NCI-H187 (cell line): ENCODE measurements around the gene TLR9.

ENCODE experiments used
- DNase-seq, 2 experiments: peaks; one replicate each; lab custom pipeline; 2025; lab: John Stamatoyannopoulos, UW

TLR9 gene

DNA sequence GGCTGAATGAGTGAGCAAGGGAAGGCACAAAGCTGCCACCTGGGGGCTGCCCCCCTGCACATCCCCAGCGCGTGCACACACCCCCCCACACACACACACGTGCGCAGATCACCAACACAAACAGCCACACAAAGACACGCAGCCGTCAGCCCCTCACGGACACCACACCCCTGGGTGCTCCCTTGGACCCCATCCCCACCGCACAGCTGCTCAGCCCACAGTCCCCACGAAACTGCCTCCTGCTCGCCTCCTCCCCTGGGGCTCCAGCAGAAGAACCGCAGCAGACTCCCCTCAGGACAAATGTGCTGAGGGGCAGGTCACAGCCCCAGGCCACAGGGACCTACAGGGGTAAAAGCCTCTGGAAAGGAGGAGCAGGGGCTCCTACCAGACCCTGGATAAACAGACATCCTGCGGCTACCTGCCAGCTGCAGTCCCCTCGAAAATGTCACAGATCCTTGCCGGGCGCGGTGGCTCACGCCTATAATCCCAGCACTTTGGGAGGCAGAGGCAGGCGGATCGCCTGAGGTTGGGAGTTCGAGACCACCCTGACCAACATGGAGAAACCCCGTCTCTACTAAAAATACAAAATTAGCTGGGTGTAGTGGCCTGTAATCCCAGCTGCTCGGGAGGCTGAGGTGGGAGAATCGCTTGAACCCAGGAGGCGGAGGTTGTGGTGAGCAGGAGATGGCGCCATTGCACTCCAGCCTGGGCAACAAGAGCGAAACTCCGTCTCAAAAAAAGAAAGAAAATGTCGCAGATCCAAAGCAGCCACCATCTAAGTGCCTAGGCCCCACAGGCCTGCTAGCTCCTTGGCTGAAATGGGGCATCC, 7.0 kb upstream of the TLR9 start:
- DNase-seq: no peak

DNA sequence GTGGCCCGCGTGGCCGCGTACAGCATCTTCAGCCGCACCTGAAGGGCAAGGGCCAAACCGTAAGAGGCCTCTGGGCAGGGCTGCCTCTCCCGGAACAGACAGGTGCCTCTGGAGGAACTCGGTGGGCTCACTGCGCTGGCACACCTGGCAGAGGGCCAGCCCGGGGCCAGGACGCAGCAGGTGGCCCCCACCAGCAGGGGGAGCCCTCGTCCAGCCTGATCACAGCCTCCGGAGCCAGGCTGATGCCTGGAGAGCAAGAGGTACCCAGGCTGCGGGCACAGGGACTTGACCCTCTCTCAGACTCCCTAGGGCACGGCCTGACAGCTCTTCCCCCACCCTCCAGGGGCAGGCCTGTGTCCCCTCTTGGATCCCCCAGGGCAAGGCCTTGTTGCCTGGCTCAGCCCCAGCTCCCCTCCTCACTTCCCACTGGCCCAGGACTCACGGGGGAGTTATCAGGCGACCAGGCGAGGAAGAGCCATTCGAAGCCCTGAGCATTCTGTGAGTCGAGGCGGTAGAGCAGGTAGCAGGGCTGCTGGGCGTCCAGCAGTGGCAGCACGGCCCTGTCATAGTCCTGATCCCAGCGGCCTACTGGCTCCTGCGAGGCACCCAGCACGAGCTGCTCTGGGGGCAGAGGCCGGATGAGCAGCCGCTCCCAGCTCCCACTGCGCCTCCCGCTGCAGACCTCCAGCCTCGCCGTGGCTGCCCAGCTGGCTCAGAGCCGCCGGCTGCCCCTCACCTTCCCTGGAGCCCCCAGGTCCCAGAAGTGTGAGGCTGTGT, 6.2 kb upstream of the TLR9 start:
- DNase-seq: no peak

DNA sequence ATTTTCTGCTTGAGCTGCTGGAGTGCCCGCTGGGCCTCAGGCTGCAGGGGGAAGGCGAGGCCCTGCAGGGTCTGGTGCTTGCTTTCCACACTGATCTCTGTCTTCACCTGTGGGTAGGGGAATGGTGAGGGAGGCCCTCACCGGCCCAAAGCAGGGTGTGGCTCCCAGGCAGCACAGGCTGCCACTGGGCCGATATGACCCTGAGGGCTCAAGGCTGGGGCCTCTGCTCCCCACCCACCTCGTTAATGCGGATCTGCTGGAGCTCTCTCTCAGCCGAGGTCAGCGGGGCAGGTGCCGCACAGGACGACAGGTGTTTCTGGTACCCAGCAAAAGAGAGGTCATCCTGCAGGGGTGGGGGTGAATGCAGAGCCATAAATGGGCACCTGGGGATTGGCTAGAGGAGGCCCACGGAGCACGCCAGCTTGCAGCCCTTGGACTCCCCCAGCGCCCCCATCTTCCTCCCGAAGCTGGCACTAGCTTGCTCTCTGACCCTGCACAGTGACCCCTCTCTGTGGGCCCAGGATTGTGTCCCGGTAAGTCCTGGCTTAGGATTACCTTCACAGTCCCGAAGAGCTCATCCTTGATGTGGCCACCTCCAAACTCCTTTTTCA, 5.5 kb upstream of the TLR9 start:
- no peak for DNase-seq

DNA sequence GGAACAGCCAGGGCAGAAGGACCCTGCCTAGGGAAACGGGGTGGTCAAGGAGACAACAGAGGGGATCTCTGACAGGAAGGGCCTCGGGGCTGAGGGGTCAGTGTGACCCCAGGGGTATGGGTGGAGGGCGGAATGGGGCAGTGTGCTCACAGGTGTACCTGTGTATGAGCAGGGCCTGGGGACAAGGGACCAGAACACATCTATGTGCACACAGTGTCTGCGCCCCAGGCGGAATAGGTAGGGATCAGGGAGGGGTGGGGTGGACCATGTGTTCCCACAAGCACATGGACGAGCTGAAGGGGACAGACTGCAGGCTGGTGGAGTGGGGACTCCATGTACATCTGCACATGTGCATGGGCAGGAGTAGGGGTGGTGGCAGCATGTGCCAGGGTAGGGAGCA, 5.0 kb upstream of the TLR9 start:
- no peak for DNase-seq

DNA sequence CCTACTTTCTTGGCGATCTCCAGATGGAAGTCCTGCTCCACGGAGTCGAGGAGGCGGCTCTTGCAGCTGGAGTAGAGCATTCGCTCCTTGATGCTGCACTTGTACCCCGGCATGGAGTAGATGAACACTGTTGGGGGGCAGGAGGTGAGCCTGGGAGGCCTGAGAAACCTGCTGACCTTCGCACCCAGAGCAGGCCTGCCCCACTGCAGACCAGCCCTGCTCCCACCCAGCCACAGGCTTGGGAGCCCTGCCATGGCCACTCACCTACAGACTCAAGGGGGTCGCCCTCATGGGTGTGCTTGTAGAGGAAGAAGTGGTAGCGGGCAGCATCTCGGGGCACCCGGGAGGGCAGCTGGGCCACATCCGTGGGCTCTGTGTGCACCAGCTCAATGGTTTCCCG, 4.2 kb upstream of the TLR9 start:
- DNase-seq: no peak

DNA sequence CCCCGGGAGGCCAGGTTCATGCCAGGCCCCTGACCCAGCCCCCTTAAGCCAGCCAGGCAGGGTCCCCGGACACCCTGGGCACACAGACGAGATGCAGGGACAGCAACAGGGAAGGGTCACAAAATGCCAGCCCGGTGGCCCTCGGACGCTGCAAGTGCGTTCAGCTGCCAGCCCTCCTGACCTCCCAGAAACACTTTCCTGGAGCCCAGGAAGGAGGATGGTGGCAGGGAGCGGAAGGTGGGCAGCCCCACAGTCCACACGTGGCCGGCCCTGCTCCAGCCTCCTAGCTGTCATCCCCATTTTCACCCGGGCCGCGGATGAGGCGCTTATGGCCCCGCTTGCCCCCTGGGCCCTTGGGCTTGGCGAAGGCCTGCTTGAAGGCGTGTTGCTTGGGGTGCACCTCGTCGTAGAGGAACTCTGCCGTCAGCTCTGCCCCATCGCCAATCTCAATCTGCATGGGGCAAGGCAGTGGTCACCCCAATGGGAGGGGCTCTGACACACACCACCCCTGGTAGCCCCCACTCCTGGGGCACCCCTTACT, 3.4 kb upstream of the TLR9 start:
- DNase-seq: no peak

DNA sequence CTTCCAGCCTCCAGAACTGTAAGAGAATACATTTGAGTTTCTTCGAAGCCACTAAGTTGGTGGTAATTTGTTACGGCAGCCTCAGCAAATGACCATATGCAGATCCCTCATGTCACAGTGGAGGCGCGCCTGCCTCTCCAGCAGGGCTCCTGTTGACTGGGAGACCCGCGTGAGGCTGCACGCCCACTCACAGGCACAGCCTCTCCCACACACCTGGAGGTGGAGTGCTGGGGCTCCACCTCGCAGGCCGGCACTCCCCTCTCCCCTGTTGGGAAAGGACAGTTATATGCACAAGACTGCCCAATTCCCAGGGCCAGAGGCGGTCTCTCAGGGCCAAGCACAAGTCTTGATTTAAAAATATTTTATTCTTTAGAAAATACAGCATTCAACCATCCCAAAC, 2.8 kb upstream of the TLR9 start:
- DNase-seq: no peak

DNA sequence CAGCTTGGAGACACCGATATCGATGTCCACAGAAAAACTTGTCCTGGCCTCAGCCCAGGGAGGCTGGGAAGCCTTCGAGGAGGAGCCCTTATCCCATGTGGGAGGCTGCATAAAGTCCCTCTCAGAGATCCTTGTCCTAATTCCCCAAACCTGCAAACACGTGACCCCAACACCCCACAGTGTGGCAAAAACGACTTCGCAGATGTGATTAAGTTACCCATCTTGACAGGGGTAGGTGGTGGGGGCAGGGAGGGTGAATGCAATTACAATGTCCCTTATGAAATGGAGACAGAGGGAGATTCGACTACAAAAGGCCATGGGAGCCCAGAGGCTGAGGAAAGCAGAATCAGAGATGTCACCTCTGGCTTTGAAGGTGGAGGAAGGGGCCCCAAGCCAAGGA, 2.3 kb upstream of the TLR9 start:
- no peak for DNase-seq

DNA sequence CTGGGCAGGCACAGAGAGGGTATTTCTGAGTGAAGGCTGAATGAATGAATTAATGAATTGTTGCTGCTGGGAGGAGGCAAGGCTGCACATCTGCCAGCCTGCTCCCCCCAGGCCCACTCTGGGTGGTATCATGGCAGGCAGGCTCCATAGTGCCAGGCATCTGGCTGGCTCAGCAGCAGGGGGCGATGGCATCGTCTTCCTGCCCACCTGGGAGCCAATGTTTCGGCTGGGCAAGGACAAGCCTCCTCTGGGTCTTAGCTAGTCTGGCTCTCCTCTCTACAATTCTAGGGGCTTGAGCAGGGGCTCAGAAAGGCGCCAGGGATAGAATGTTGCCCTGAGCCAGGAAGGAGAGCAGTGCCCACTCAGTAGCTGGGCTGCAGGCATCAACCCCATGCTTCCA, 1.7 kb upstream of the TLR9 start:
- no peak for DNase-seq

DNA sequence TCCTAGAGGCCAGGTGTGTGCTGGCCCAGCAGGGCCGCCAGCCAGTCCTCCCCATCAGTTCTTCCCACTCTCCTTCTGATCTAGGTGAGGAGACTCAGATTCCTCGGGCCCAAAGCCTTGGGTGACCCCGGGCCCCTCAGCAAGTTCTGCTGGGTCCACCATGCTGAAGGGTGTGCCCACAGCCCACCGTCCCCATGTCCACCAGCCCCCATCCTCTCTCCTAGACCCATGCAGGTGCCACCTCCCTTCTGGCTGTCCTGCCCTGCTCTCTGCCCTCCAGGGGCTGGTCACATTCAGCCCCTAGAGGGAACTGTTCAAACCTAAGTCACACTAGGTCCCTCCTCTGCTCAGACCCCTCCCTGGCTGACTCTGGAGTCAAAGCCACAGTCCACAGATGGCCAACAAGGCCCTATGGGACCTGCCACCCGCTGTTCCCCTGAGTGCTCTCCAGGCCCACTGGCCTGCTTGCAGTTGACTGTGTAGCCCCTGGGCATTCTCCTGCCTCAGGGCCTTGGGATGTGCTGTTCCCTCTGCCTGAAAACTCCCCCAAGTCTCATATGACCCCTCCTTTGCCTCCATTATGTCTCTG, 878 bp upstream of the TLR9 start:
- DNase-seq: no peak

DNA sequence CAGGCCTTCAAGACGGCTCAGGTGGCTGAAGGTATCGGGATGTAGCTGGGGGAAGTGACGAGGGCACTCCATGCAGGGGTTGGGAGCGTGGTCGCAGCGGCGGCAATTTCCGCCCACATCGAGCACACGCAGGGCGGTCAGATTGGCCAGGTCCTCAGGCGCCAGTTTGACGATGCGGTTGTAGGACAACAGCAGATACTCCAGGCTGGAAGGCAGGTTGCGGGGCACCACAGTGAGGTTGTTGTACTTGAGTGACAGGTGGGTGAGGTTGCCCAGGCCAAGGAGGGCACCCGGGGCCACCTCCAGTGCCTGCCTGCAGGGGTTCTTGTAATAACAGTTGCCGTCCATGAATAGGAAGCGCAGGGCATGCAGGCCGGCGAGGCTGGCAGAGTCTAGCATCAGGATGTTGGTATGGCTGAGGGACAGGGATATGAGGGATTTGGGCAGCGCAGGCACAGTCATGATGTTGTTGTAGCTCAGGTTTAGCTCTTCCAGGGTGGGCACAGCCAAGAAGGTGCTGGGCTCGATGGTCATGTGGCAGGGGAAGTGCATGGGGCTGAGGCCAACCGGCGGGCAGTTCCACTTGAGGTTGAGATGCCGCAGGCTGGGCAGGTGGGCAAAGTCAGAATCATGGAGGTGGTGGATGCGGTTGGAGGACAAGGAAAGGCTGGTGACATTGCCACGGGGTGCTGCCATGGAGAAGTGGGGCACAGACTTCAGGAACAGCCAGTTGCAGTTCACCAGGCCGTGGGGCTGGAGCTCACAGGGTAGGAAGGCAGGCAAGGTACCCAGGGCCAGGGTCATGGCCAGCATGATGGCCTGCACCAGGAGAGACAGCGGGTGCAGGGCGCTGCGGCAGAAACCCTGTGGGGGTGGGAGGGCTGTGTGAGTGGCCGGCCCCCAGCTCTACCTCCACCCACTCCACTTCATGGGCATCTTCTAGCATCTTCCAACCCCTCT, 1.7 kb downstream of the TLR9 start:
- DNase-seq: no peak

DNA sequence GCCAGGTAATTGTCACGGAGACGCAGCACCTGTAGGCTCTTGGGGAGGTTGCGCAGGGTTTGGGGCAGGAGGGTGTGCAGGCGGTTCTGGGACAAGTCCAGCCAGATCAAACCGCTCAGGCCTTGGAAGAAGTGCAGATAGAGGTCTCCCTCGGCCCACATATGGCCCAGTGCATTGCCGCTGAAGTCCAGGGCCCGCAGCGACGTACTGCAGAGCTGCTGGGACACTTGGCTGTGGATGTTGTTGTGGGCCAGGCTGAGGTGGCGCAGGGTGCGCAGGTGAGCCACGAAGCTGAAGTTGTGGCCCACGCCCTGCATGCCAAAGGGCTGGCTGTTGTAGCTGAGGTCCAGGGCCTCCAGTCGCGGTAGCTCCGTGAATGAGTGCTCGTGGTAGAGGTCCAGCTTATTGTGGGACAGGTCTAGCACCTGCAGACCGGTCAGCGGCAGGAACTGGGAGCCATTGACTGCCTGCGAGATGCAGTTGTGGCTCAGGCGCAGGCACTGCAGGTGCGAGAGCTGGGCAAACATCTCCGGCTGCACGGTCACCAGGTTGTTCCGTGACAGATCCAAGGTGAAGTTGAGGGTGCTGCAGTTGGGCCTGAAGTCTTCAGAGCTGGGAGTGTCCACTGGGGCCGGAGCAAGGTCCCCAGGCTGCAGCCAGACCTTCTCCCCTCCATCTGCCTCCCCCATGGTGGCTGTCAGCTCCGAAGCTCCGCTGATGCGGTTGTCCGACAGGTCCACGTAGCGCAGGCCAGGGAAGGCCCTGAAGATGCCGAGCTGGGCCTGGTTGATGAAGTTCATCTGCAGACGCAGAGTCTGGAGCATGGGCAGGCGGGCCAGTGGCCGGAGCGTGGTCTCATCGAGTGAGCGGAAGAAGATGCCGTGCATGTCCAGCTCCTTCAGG, 2.9 kb downstream of the TLR9 start:
- DNase-seq: no peak

DNA sequence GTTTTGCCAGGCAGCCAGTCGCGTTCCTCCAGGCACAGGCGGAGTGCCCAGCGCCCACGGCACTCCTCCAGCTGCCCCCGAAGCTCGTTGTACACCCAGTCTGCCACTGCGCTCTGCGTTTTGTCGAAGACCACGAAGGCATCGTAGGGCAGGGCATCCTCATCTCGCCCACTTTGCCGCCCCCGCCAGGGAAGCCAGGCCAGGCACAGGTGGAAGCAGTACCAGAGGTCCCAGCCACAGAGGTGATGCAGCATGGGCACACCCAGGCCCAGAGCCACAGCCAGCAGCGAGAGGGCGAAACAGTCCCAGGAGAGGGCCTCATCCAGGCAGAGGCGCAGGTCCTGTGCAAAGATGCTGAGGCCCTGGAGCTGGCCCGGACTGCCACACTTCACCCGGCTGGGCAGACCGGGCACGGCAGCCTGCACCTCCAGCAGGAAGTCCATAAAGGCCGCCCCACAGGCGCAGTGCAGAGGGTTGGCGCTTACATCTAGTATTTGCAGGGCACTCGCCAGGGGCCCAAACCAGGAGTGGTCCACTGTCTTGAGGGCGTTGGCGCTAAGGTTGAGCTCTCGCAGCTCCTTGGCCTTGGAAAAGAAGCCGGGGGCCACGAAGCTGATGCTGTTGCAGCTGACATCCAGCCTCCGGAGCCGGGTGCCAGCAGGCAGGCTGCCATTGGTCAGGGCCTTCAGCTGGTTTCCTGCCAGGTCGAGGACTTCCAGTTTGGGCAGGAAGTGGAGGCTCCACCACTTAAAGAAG, 3.7 kb downstream of the TLR9 start:
- no peak for DNase-seq

DNA sequence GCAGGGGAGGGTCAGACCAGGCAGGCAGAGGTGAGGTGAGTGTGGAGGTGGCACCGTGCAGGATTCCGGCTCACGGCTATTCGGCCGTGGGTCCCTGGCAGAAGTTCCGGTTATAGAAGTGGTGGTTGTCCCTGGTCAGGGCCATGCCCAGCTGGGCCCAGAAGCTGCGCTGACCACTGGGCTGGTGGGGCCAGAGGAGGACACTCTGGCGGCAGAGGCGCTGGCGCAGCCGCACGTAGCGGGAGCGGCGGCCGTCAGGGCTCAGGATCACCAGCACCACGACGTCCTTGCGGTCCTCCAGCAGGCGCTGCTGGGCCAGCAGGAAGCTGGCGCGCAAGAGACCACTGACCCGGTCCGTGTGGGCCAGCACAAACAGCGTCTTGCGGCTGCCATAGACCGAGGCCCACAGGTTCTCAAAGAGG, 4.3 kb downstream of the TLR9 start:
- no peak for DNase-seq

DNA sequence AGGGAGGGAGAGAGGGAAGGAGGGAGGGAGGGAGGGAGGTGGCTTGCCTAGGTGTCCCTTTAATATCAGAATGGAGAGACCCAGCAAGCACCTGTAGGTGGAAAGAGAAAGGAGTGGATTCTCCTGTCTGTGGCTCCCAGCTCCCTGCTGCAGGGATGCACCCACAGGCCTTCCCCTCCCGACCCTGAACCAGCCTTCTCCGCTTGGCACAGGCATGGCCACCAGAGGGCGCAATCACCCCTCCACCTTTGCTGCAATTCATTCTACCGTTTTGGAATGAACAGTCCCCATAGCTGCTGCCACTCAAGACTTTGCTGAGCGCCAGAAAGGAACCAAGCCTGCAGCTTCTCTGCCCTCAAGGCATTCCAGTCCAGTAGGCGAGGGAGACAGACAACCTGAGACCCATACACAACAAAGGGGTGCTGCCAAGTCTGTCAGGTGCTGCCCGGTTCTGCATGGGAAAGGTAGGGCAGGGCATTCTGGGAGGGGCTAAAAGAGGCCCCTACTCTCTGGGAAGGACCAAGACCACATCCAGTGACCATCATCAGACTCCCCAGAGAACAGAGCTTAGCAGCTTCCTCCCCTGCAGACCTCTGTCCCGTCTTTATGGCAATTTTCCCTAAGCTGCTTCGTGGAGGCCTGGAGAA, 4.9 kb downstream of the TLR9 start:
- DNase-seq: peak in 1 of 2 experiments; percentile 17

DNA sequence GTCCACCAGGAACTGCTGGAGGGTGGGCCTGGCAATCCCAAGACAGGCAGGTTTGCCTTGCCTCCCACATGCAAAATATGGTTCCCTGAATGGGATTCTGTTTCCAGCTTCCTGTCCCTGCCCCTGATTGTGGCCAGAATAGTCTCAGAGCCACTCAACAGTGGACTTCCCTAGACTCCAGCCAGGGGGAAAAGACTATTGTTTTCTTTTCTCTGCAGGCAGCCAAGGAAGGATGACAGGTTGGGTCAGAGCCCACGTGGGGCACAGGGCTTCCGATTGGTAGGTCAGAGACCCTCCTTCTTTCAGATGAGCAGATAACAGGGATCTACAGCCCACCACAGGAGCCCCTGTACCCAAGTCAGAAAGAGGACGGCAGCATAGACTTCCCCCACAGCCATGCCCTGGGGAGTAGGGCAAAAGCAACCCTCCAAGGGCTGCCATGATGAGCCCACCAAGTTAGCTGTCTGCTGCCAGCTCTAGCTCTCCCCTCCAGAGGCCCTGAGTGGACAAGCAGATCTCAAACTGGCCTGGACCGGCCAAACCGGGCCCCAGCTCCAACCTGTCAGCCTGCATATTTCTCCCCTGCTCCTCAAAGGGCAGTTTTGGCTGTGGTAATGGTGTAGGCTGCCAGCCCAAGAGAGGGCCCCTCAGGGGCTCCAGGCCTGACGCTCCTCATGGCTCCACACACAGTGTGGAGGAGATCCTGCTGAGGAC, 6.4 kb downstream of the TLR9 start:
- DNase-seq: no peak

DNA sequence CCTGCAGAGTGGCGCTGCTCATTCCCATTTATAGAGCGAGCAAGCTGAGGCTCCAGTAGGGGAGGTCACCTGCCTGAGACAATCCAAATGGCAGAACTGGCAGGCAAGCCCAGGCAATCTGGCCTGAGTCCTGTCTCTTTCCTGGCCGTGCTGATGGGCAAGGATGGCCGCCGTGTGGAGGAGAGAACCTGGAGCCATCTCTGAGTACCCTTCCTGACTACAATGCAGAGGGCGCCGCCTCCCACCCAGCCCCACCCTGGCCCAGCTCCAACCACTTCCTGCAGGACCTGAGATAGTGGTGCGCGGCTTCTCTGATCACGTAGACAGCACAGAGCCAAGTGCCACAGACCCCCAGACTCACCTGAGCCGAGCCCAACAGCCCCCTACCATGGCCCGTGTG, 7.0 kb downstream of the TLR9 start:
- no peak for DNase-seq

DNA sequence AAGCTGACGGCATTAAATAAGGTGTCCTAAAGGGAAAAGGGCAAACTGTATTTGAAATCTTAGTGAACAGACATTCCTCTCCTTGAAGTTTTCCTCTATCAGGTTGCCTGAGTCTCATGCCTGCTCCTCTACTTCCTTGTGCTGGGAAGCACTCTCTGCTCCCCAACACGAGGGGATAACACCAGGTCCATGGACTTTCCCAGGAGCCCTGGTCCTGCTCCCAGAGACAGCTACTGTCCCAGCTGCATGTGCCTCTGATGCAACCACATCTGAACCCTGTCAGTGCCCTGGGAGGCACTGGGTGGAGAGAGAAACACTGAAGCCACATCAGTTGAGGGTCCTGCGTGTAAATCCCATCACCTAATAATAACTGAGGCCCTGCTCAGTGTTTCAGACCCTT, 7.4 kb downstream of the TLR9 start:
- no peak for DNase-seq
